AML-193 (cell line): Measurements from ENCODE around the gene AKTIP.

Experiments
- DNase-seq, 2 experiments: peaks; one replicate each; lab custom pipeline; 2025; lab: John Stamatoyannopoulos, UW

Gene AKTIP

GRCh38 chr16:53478965-53479364, 24.0 kb downstream of the AKTIP start:
- no peak for DNase-seq

- no peak for DNase-seq
These were observed 26.1 kb downstream of the AKTIP start for GRCh38 chr16:53476867-53477266.

- DNase-seq: peak in 1 of 2 experiments; percentile 2
These were observed 37.3 kb downstream of the AKTIP start for GRCh38 chr16:53465606-53466280.

- DNase-seq: no peak
These were observed 44.4 kb downstream of the AKTIP start for GRCh38 chr16:53458635-53459034.

- no peak for DNase-seq
These were observed 45.3 kb downstream of the AKTIP start for GRCh38 chr16:53457670-53458069.

- no peak for DNase-seq
These were observed 46.4 kb downstream of the AKTIP start for GRCh38 chr16:53456625-53457024.

- DNase-seq: no peak
These were observed 49.1 kb downstream of the AKTIP start for GRCh38 chr16:53453928-53454327.

- DNase-seq: no peak
These were observed 53.0 kb downstream of the AKTIP start for GRCh38 chr16:53449816-53450517.

GRCh38 chr16:53446090-53446489, 56.9 kb downstream of the AKTIP start:
- no peak for DNase-seq

GRCh38 chr16:53445534-53445933, 57.5 kb downstream of the AKTIP start:
- no peak for DNase-seq
